B cell (primary cell): ENCODE data around the gene FAM229B. TPM values are rescaled to one million over a fixed set of nuclear protein-coding genes. Genes with fewer than 3 reads are reported as not detected.

Experiments
- ATAC-seq: fragments of 200-7000 bp; cut with Tn5 transposase; one replicate; pipeline ENCODE4 v1.10.0; 2021; ENCODE audit warnings: low read depth, mild to moderate bottlenecking, moderate number of reproducible peaks, moderate library complexity
- CTCF ChIA-PET: fragments of 350-600 bp; sonication (Branson Sonifier 250); formaldehyde crosslinking; loops from one replicate; lab custom pipeline; 2021; ENCODE audit warnings: antibody characterized with exemption, inconsistent platforms; lab: Charles Lee
- POLR2A ChIA-PET: fragments of 350-600 bp; sonication (Branson Sonifier 250); formaldehyde crosslinking; loops from one replicate; lab custom pipeline; 2021; ENCODE audit warnings: antibody characterized with exemption; lab: Charles Lee
- DNase-seq: peaks from one replicate; pipeline ENCODE4 v3.0.0; 2013
- H2AFZ ChIP-seq: 2 replicates; pipeline ENCODE4 v1.6.1; 2012; ENCODE audit warnings: mild to moderate bottlenecking, low read depth, low read length; ENCODE audit not compliant: insufficient read depth, poor library complexity, severe bottlenecking
- H3K27ac ChIP-seq, 2 donors: 1 replicate in 1 of 2; 2 replicates in 1 of 2; pipeline ENCODE4 v1.5.1; 2012 to 2013; ENCODE audit warnings: low read length in 2 of 2, mild to moderate bottlenecking in 2 of 2, moderate library complexity in 1 of 2
- H3K27me3 ChIP-seq, 4 experiments: fragments of 200-600 bp in 1 of 4; sonication (generic) in 1 of 4; replicated peaks in 1 of 4; 1 replicate in 2 of 4; 2 replicates in 2 of 4; pipeline versions ENCODE4 v1.6.1 to v1.7.0; 2013 to 2016; ENCODE audit warnings: low read length in 3 of 4, mild to moderate bottlenecking in 2 of 4, mixed read lengths in 1 of 4, moderate library complexity in 1 of 4; ENCODE audit not compliant: insufficient read depth in 4 of 4, control insufficient read depth in 3 of 4; ENCODE audit errors: control extremely low read depth in 1 of 4
- H3K36me3 ChIP-seq, 2 experiments: replicated peaks in 1 of 2; 1 replicate in 1 of 2; 2 replicates in 1 of 2; pipeline versions ENCODE4 v1.6.1 to v1.7.1; 2013; ENCODE audit warnings: low read length in 1 of 2; ENCODE audit not compliant: insufficient read depth in 2 of 2, control insufficient read depth in 1 of 2; ENCODE audit errors: control extremely low read depth in 1 of 2, extremely low read depth in 1 of 2
- H3K4me1 ChIP-seq, 2 donors: fragments of 200-600 bp in 1 of 2; sonication (generic) in 1 of 2; 1 replicate in 1 of 2; 2 replicates in 1 of 2; pipeline versions ENCODE4 v1.5.1 to v1.6.1; 2013 to 2017; ENCODE audit warnings: low read length in 2 of 2; ENCODE audit not compliant: control insufficient read depth in 2 of 2, insufficient read depth in 2 of 2
- H3K4me2 ChIP-seq: replicated peaks from 2 replicates; pipeline ENCODE3; 2012; ENCODE audit warnings: mild to moderate bottlenecking, low read depth, low read length; ENCODE audit not compliant: poor library complexity, severe bottlenecking
- H3K4me3 ChIP-seq, 5 experiments: fragments of 200-600 bp in 1 of 5; sonication (generic) in 1 of 5; 1 replicate in 3 of 5; 2 replicates in 2 of 5; pipeline versions ENCODE4 v1.5.1 to v1.7.0; 2011 to 2016; ENCODE audit warnings: low read length in 4 of 5, mild to moderate bottlenecking in 4 of 5, low read depth in 2 of 5, control low read depth in 1 of 5, moderate library complexity in 1 of 5; ENCODE audit not compliant: insufficient read depth in 1 of 5; ENCODE audit errors: control extremely low read depth in 1 of 5, extremely low read depth in 1 of 5
- H3K79me2 ChIP-seq: fragments of 200-600 bp; sonication (generic); one replicate; pipeline ENCODE4 v1.6.0; 2016; ENCODE audit warnings: low read length; ENCODE audit not compliant: control insufficient read depth, insufficient read depth
- H3K9ac ChIP-seq: fragments of 200-600 bp; sonication (generic); 2 replicates; pipeline ENCODE4 v1.6.1; 2017; ENCODE audit warnings: mild to moderate bottlenecking, low read length, moderate library complexity
- H3K9me3 ChIP-seq, 3 donors: one replicate each; pipeline versions ENCODE4 v1.6.1 to v1.7.1; 2013; ENCODE audit warnings: low read length in 2 of 3; ENCODE audit not compliant: control insufficient read depth in 2 of 3, insufficient read depth in 1 of 3; ENCODE audit errors: control extremely low read depth in 1 of 3
- H4K20me1 ChIP-seq: 2 replicates; pipeline ENCODE4 v1.6.0; 2012; ENCODE audit warnings: mild to moderate bottlenecking, low read length; ENCODE audit not compliant: insufficient read depth, control insufficient read depth, poor library complexity, severe bottlenecking
- H3K27ac Mint-ChIP-seq: one replicate; pipeline ENCODE4 v1.8.0; 2021; ENCODE audit warnings: mixed read lengths
- H3K27me3 Mint-ChIP-seq: one replicate; pipeline ENCODE4 v1.8.0; 2021; ENCODE audit warnings: mixed read lengths
- H3K4me1 Mint-ChIP-seq: one replicate; pipeline ENCODE4 v1.8.0; 2021; ENCODE audit warnings: mixed read lengths
- H3K4me3 Mint-ChIP-seq: one replicate; pipeline ENCODE4 v1.8.0; 2021; ENCODE audit warnings: mixed read lengths
- H3K9me3 Mint-ChIP-seq: one replicate; pipeline ENCODE4 v1.8.0; 2022; ENCODE audit warnings: mixed read lengths; ENCODE audit not compliant: insufficient read depth
- EZH2 ChIP-seq: IDR thresholded peaks from 2 replicates; pipeline ENCODE4 v1.6.1; 2012; ENCODE audit warnings: borderline replicate concordance, low read depth, mild to moderate bottlenecking, moderate library complexity, low read length; ENCODE audit not compliant: insufficient read depth, poor library complexity, severe bottlenecking
- WGBS: methylation state at CpG from one replicate; pipeline ENCODE4 v1.1.5; 2013; ENCODE audit warnings: missing lambda C conversion rate; ENCODE audit not compliant: insufficient coverage; 5-methylcytosine and 5-hydroxymethylcytosine counted together
- intact Hi-C: fragments of 100-400 bp; cut with micrococcal nuclease; formaldehyde crosslinking; loops from one replicate; pipeline ENCODE4 v1.10.0; 2022
- polyA plus RNA-seq: library from polyadenylated mRNA; depleted of rRNA; stranded (reverse); fragments of >200 nt; gene quantifications from 2 replicates; pipeline ENCODE4 v1.2.3, GENCODE V29; 2012
- total RNA-seq, 2 donors: library from RNA; stranded (reverse); fragments of 120-200 nt in 1 of 2; gene quantifications; 1 replicate in 1 of 2; 2 replicates in 1 of 2; pipeline versions ENCODE4 v1.2.3 to v1.2.4, GENCODE V29; 2013 to 2022
- TF ChIP-seq, protein P1 (sequence below): fragments of 200-600 bp; IDR thresholded peaks from one replicate; pipeline ENCODE4 v1.8.0; 2022; ENCODE audit warnings: antibody characterized with exemption, mild to moderate bottlenecking

The FAM229B gene
- total and polyA plus RNA-seq, 2 donors (not counting 1 experiment from before 2014, with no cell fraction given), result 1.3 to 4.4 TPM

DNA sequence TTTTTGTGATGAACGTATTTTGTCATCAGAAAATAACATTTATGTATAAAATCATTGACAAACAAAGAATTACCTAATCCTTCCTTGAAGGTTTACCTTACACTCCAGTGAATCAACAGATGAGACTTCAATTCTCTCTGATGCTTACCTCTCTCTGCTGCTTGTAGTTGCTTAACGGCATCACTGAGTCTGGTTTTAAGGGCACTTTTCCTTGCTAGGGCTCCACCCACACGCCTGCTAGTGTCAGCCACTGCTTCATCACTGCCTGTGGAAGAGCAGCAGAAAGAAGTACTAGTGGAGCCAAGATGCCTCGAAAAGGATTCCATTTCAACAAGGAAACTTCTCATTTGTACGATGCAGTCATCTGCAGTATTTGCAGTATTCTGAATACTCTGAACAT, 63.0 kb downstream of the FAM229B start:
- ATAC-seq, result no peak
- Histone ChIP-seq H3K4me1 (peaks cover 0 to 5% of the 10 kb centered on the region in 2 donors), H3K27me3 (no peaks in the 10 kb centered on the region), H3K36me3 (no peaks in the 10 kb centered on the region), H2AFZ (no peak overlapping the region), H3K79me2 (no peaks in the 10 kb centered on the region), H3K9ac (no peak overlapping the region), H3K4me2 (no peak overlapping the region), H3K27ac (no peak overlapping the region), H3K9me3 (no peaks in the 10 kb centered on the region), H3K4me3 (no peak overlapping the region), H4K20me1 (no peaks in the 10 kb centered on the region)
- no peaks in the 10 kb centered on the region for H3K9me3 Mint-ChIP-seq
- H3K27ac Mint-ChIP-seq, result no peak overlapping the region
- POLR2A ChIA-PET, result no interaction called here
- intact Hi-C loops, result no loop called here
- TF ChIP-seq, protein P1, sequence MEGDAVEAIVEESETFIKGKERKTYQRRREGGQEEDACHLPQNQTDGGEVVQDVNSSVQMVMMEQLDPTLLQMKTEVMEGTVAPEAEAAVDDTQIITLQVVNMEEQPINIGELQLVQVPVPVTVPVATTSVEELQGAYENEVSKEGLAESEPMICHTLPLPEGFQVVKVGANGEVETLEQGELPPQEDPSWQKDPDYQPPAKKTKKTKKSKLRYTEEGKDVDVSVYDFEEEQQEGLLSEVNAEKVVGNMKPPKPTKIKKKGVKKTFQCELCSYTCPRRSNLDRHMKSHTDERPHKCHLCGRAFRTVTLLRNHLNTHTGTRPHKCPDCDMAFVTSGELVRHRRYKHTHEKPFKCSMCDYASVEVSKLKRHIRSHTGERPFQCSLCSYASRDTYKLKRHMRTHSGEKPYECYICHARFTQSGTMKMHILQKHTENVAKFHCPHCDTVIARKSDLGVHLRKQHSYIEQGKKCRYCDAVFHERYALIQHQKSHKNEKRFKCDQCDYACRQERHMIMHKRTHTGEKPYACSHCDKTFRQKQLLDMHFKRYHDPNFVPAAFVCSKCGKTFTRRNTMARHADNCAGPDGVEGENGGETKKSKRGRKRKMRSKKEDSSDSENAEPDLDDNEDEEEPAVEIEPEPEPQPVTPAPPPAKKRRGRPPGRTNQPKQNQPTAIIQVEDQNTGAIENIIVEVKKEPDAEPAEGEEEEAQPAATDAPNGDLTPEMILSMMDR, result no peak
- no peak for TF ChIP-seq EZH2
- CTCF ChIA-PET, result no interaction called here
- no peaks in the 10 kb centered on the region for H3K27me3 Mint-ChIP-seq
- H3K4me1 Mint-ChIP-seq, result peaks cover 4% of the 10 kb centered on the region
- DNase-seq, result no peak
- 87% methylated on average over 4 of the region's 5 CpGs for WGBS
- H3K4me3 Mint-ChIP-seq, result no peak overlapping the region

Other genes with a start within 250 kb of the FAM229B start
- gene FYN, start 214.1 kb upstream of the FAM229B start, total RNA-seq, result 92.4 and 94.0 TPM in 2 replicates
- gene FYN, start 214.1 kb upstream of the FAM229B start, polyA plus RNA-seq, result 54.1 and 63.0 TPM in 2 replicates
- gene CCN6, start 33.5 kb upstream of the FAM229B start, total RNA-seq, result not detected in 2 replicates
- gene CCN6, start 33.5 kb upstream of the FAM229B start, polyA plus RNA-seq, result not detected in 2 replicates
- gene TUBE1, start 109 bp upstream of the FAM229B start, total RNA-seq, result 24.5 and 26.7 TPM in 2 replicates
- gene TUBE1, start 109 bp upstream of the FAM229B start, polyA plus RNA-seq, result 14.3 and 17.4 TPM in 2 replicates
- gene LAMA4, start 167.0 kb downstream of the FAM229B start, total RNA-seq, result not detected in 2 replicates
- not detected in 2 replicates for gene LAMA4, start 167.0 kb downstream of the FAM229B start, polyA plus RNA-seq